ENCODE results near the gene BDKRB2. TPM values are rescaled to one million over a fixed set of nuclear protein-coding genes. Genes with fewer than 3 reads are reported as not detected.
A peak's percentile ranks its signal among the peaks of the same experiment; 100 is the strongest.

The BDKRB2 gene
- polyA plus RNA-seq, 2 of the 4 experiments (the other 2 are of a cell fraction), result 13.9 to 21.6 TPM

DNA sequence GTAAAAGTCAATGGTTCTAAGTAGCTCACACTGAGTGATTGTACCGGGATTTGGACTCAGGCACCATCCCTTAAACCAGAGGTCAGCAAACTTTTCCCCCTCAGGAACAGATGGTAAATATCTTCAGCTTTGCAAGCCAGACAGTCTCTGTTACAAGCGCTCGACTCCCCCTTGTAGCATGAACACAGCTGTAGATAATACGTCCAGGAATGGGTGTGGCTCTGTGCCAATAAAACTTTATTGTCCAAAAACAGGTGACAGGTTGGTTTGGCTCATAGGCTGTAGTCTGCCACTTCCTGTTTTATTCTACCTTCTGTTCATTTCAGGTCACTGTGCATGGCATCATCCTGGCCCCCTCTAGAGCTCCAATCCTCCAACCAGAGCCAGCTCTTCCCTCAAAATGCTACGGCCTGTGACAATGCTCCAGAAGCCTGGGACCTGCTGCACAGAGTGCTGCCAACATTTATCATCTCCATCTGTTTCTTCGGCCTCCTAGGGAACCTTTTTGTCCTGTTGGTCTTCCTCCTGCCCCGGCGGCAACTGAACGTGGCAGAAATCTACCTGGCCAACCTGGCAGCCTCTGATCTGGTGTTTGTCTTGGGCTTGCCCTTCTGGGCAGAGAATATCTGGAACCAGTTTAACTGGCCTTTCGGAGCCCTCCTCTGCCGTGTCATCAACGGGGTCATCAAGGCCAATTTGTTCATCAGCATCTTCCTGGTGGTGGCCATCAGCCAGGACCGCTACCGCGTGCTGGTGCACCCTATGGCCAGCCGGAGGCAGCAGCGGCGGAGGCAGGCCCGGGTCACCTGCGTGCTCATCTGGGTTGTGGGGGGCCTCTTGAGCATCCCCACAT is 58.9 kb downstream of the BDKRB2 start (continued):
- TF ChIP-seq CBX2 (IDR thresholded peaks at IDR 0.05; ENCODE audit: borderline replicate concordance, low read depth), result no peak
- TF ChIP-seq FOXS1 (CRISPR knock-in tag; IDR thresholded peaks at IDR 0.05), result no peak

DNA sequence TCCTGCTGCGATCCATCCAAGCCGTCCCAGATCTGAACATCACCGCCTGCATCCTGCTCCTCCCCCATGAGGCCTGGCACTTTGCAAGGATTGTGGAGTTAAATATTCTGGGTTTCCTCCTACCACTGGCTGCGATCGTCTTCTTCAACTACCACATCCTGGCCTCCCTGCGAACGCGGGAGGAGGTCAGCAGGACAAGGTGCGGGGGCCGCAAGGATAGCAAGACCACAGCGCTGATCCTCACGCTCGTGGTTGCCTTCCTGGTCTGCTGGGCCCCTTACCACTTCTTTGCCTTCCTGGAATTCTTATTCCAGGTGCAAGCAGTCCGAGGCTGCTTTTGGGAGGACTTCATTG is 59.5 kb downstream of the BDKRB2 start:
- TF ChIP-seq SMC3 (IDR thresholded peaks at IDR 0.05) (no peak), GATA3 (IDR thresholded peaks at IDR 0.05; ENCODE audit: borderline replicate concordance) (no peak), CBX2 (IDR thresholded peaks at IDR 0.05; ENCODE audit: borderline replicate concordance, low read depth) (no peak), NPAS2 (CRISPR knock-in tag; IDR thresholded peaks at IDR 0.05; ENCODE audit: borderline replicate concordance) (no peak), ESRRA (IDR thresholded peaks at IDR 0.05; ENCODE audit: borderline replicate concordance, low read length) (no peak), BHLHE40 (IDR thresholded peaks at IDR 0.05; ENCODE audit: low read depth, low read length) (no peak), RCOR1 (IDR thresholded peaks at IDR 0.05; ENCODE audit: low read depth, low read length) (no peak), NR3C1 (IDR thresholded peaks at IDR 0.05) (no peak), POLR2A (IDR thresholded peaks at IDR 0.05; ENCODE audit: low read length) (no peak), HEYL (CRISPR knock-in tag; IDR thresholded peaks at IDR 0.05) (no peak), EHMT2 (IDR thresholded peaks at IDR 0.05; ENCODE audit: low read depth) (no peak)
- TF ChIP-seq, protein P1, sequence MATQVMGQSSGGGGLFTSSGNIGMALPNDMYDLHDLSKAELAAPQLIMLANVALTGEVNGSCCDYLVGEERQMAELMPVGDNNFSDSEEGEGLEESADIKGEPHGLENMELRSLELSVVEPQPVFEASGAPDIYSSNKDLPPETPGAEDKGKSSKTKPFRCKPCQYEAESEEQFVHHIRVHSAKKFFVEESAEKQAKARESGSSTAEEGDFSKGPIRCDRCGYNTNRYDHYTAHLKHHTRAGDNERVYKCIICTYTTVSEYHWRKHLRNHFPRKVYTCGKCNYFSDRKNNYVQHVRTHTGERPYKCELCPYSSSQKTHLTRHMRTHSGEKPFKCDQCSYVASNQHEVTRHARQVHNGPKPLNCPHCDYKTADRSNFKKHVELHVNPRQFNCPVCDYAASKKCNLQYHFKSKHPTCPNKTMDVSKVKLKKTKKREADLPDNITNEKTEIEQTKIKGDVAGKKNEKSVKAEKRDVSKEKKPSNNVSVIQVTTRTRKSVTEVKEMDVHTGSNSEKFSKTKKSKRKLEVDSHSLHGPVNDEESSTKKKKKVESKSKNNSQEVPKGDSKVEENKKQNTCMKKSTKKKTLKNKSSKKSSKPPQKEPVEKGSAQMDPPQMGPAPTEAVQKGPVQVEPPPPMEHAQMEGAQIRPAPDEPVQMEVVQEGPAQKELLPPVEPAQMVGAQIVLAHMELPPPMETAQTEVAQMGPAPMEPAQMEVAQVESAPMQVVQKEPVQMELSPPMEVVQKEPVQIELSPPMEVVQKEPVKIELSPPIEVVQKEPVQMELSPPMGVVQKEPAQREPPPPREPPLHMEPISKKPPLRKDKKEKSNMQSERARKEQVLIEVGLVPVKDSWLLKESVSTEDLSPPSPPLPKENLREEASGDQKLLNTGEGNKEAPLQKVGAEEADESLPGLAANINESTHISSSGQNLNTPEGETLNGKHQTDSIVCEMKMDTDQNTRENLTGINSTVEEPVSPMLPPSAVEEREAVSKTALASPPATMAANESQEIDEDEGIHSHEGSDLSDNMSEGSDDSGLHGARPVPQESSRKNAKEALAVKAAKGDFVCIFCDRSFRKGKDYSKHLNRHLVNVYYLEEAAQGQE (IDR thresholded peaks at IDR 0.05), result no peak
- TF ChIP-seq, protein P2, sequence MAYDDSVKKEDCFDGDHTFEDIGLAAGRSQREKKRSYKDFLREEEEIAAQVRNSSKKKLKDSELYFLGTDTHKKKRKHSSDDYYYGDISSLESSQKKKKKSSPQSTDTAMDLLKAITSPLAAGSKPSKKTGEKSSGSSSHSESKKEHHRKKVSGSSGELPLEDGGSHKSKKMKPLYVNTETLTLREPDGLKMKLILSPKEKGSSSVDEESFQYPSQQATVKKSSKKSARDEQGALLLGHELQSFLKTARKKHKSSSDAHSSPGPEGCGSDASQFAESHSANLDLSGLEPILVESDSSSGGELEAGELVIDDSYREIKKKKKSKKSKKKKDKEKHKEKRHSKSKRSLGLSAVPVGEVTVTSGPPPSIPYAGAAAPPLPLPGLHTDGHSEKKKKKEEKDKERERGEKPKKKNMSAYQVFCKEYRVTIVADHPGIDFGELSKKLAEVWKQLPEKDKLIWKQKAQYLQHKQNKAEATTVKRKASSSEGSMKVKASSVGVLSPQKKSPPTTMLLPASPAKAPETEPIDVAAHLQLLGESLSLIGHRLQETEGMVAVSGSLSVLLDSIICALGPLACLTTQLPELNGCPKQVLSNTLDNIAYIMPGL (CRISPR knock-in tag; IDR thresholded peaks at IDR 0.05; ENCODE audit: borderline replicate concordance), result no peak
- TF ChIP-seq, protein P3, sequence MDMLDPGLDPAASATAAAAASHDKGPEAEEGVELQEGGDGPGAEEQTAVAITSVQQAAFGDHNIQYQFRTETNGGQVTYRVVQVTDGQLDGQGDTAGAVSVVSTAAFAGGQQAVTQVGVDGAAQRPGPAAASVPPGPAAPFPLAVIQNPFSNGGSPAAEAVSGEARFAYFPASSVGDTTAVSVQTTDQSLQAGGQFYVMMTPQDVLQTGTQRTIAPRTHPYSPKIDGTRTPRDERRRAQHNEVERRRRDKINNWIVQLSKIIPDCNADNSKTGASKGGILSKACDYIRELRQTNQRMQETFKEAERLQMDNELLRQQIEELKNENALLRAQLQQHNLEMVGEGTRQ (IDR thresholded peaks at IDR 0.05), result no peak
- ChIA-PET CTCF (interaction anchor here (7.0 kb wide), 1 partner anchor 10 kb away, joined by 65 read pairs; no protein-coding TSS in a partner anchor), POLR2A (no interaction called here)
- Histone ChIP-seq H3K4me1 (peaks cover 42% of the 10 kb centered on the region), H3K4me3 (no peak overlapping the region), H3K4me2 (no peak overlapping the region), H3K9me3 (peaks cover 6% of the 10 kb centered on the region), H3K27ac (peak overlapping the region in 1 of 2 experiments; percentile 92; a peak in 3 of 6 replicates)
- FAIRE-seq (no peak), ATAC-seq (no peak), DNase-seq (ENCODE audit: low read depth in 1 of 2, low spot score in 1 of 2) (no peak)
- WGBS (ENCODE audit: missing lambda C conversion rate), result 94% methylated on average over 14 of the region's 14 CpGs

DNA sequence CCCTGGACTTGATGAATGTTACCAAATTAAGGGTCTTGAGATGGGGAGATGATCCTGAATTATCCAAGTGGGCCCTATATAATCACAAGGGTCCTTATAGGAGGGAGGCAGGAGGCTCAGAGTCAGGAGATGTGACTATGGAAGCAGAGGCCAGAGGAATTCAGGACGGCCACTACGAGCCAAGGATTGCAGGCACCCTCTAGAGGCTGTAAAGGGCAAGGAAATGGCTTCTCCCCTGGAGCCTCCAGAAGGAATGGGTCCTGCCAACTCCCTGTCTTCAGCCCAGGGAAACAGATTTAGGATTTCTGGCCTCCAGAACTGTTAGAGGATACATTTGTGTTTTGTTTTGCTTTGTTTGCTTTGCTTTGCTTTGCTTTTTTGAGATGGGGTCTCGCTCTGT is 60.2 kb downstream of the BDKRB2 start:
- ChIA-PET CTCF (interaction anchor here (1.4 to 7.0 kb wide), 2 partner anchors 9 to 164 kb away, joined by 5 to 65 read pairs; no protein-coding TSS in a partner anchor), POLR2A (no interaction called here)
- Histone ChIP-seq H3K4me2 (no peak overlapping the region), H3K4me1 (peaks cover 49% of the 10 kb centered on the region), H3K9me3 (peaks cover under 1% of the 10 kb centered on the region; the same call in 1 of the 3 replicates), H3K27ac (peak overlapping the region in 1 of 2 experiments; percentile 92; a peak in 3 of 6 replicates), H3K4me3 (no peak overlapping the region)
- peak in 1 of 2 experiments; percentile 31; a peak in 1 of 6 replicates for ATAC-seq
- WGBS (ENCODE audit: missing lambda C conversion rate), result 47% methylated on average over 3 of the region's 3 CpGs
- TF ChIP-seq RAD21 (conservative IDR thresholded peaks at IDR 0.05 in 1 of 2, IDR thresholded peaks at IDR 0.05 in 1 of 2), result peak; percentile 56 to 65
- TF ChIP-seq, protein P4, sequence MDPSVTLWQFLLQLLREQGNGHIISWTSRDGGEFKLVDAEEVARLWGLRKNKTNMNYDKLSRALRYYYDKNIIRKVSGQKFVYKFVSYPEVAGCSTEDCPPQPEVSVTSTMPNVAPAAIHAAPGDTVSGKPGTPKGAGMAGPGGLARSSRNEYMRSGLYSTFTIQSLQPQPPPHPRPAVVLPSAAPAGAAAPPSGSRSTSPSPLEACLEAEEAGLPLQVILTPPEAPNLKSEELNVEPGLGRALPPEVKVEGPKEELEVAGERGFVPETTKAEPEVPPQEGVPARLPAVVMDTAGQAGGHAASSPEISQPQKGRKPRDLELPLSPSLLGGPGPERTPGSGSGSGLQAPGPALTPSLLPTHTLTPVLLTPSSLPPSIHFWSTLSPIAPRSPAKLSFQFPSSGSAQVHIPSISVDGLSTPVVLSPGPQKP (IDR thresholded peaks at IDR 0.05; ENCODE audit: low read depth, low read length), result no peak
- TF ChIP-seq, protein P5, sequence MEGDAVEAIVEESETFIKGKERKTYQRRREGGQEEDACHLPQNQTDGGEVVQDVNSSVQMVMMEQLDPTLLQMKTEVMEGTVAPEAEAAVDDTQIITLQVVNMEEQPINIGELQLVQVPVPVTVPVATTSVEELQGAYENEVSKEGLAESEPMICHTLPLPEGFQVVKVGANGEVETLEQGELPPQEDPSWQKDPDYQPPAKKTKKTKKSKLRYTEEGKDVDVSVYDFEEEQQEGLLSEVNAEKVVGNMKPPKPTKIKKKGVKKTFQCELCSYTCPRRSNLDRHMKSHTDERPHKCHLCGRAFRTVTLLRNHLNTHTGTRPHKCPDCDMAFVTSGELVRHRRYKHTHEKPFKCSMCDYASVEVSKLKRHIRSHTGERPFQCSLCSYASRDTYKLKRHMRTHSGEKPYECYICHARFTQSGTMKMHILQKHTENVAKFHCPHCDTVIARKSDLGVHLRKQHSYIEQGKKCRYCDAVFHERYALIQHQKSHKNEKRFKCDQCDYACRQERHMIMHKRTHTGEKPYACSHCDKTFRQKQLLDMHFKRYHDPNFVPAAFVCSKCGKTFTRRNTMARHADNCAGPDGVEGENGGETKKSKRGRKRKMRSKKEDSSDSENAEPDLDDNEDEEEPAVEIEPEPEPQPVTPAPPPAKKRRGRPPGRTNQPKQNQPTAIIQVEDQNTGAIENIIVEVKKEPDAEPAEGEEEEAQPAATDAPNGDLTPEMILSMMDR (IDR thresholded peaks at IDR 0.05), result peak; percentile 37; the same call in 2 of the 3 replicates
- no peak for TF ChIP-seq CBX2 (IDR thresholded peaks at IDR 0.05; ENCODE audit: borderline replicate concordance, low read depth)
- peak; percentile 41 for TF ChIP-seq SMC3 (IDR thresholded peaks at IDR 0.05)
- DNase-seq (ENCODE audit: low read depth in 1 of 2, low spot score in 1 of 2), result peak in 1 of 2 experiments; percentile 41
- FAIRE-seq, result no peak
